HG03139 (cell line): ENCODE measurements around the gene GIMAP1.

Experiments used
- ATAC-seq: cut with Tn5 transposase; IDR thresholded peaks from one replicate; pipeline ENCODE4 v1.9.1; 2021; ENCODE audit not compliant: unreplicated experiment

Gene GIMAP1

GRCh38 chr7:150745876-150746275, 29.5 kb downstream of the GIMAP1 start:
- ATAC-seq: no peak

DNA sequence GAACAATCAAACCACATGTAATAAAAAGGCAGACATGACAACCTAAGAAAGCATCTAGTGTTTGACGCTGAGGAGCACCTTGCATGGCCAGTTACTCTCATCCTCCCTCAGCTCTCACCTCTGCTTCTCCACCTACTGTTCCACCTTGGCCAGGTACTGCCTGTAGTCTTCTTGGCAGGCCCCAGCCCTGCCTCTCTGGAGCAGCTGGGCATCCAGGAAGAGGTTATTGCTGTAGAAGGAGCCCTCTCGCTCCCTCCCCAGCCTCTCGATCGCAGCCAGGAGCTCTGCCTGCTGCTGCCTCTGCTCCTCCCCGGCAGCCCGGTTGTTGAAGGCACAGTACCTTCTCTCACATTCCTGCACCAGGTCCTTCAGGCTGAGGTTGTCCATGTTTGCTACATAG, 30.5 kb downstream of the GIMAP1 start:
- ATAC-seq: no peak

GRCh38 chr7:150748376-150748775, 32.0 kb downstream of the GIMAP1 start:
- no peak for ATAC-seq

- ATAC-seq: no peak
Measured at GRCh38 chr7:150751702-150752101, 35.3 kb downstream of the GIMAP1 start.

DNA sequence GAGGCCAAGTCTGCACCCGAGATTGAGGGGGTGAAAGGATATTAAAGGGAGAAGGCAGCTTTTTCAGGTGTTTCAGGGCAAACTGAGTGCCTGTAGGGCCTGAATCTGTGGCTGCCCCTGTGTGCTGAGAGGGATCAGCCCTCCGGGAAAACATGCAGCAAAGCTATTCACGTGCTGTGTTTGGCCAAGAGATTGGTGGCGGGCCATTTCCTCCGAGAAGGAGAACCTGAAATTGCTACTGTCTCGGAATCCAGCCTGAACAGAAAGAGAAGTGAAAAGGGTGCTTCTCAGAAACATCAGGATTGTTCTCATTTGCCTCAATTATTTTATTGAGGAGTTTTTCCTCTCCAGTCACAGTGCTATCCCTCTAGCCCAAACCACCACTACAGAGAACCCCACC, 36.8 kb downstream of the GIMAP1 start:
- ATAC-seq: no peak

- ATAC-seq: no peak
Measured at GRCh38 chr7:150753826-150754603, 37.6 kb downstream of the GIMAP1 start.

DNA sequence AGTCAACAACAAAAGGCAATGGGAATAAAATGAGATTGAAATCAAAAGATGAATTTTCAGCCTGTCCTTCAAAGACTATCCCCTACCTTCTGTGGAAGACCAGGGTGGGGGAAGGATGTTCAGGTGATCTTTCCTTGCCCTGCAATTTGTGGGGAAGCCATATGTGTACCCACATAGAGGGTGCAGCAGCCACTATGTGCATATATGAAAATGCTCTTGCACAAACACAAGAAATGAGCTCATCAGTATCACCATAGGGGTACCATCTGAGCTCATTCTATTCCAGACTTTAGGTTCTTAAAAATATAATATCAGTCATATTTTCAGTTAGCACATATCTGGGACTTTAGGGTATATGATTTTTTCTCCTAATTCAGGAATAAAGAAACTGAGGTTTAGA, 38.5 kb downstream of the GIMAP1 start:
- ATAC-seq: no peak

- ATAC-seq: peak; percentile 50
Measured at GRCh38 chr7:150755473-150756099, 39.2 kb downstream of the GIMAP1 start.

GRCh38 chr7:150756166-150756565, 39.8 kb downstream of the GIMAP1 start:
- ATAC-seq: no peak

DNA sequence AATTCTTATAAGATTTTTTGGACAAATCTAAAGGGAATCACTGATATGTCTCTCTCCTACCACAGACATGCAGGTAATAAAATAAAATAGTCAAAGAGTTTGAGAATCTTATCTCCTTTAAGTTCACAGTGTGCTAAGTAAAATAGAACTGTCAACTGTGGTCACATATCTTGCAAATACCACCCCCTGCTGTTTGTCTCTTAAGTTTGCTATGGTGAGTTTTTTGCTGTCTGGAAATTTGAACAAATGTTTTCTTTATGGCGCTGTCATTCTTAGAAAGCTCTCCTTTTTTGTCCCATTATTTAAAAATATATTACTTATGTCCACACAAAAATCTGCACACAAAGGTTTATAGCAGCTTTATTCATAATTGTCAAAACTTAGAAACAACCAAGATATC, 40.4 kb downstream of the GIMAP1 start:
- ATAC-seq: no peak

DNA sequence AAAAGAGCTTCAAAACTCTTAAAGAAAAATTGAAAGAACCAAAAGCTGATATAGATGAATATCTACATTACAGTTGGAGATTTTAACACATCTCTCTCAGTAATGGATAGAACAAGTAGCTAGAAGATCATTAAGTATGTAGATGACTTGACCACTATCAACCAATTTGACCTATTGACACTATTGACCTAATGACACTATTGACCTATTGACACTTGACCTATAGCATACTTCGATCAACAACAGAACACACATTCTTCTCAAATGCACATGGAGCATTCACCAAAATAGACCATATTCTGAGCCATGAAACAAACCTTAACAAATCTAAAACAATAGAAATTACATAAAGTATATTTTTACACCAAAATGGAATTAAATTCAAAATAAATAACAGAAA, 43.1 kb downstream of the GIMAP1 start:
- ATAC-seq: no peak

- ATAC-seq: no peak
Measured at GRCh38 chr7:150766334-150766709, 49.9 kb downstream of the GIMAP1 start.

DNA sequence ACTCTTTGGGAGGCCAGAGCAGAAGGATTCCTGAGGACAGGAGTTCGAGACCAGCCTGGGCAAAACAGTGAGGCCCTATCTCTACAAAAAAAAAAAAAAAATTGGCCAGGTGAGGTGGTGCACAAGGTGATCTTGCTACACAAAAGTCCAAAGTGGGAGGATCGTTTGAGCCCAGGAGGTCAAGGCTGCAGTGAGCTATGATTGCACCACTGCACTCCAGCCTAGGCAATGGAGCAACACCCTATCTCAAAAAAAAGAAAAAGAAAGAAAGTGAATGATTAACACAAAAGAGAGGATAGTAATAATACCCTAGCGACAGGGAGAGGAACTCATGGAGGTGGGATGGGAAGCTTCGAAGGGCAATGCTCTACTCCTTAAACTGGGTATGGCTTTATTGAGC, 53.4 kb downstream of the GIMAP1 start:
- no peak for ATAC-seq
